Measurements from ENCODE around the gene NPEPPS.

NPEPPS gene

DNA sequence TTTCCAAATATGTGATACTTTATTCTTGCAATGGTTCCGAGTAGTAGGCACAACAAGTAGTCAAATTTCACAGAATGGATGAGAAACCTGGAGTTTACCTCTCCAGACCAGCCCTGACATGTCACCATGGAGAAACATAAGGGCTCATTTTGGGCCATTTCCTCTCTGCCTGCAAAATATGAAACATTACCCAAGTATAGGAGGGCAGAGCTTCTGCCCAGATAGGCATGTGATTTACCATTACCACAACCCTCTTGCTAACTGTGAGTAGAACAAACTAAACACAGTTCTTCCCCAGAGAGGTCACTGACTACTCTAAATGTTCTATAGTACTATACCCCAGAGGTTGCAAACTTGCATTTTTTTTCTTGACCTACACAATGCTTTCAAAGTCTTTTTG is 103.1 kb downstream of the NPEPPS start:
- Histone ChIP-seq H3F3A (ENCODE audit: insufficient read depth) (no peaks in the 10 kb centered on the region), H3K9me2 (replicated peaks; ENCODE audit: insufficient read depth, low read length) (no peaks in the 10 kb centered on the region), H2AFZ (ENCODE audit: low read depth, low read length, severe bottlenecking) (no peak overlapping the region), H3K9me3 (ENCODE audit: insufficient read depth, low read length) (no peaks in the 10 kb centered on the region), H3K4me2 (ENCODE audit: low read depth, low read length, poor library complexity, severe bottlenecking) (no peak overlapping the region), H4K20me1 (ENCODE audit: low read depth, low read length) (no peaks in the 10 kb centered on the region), H3K27me3 (ENCODE audit: low read length) (no peaks in the 10 kb centered on the region), H3K4me3 (ENCODE audit: insufficient read depth, low read length, poor library complexity, severe bottlenecking) (no peak overlapping the region), H3K79me2 (ENCODE audit: insufficient read depth, low read length) (no peaks in the 10 kb centered on the region), H3K9ac (ENCODE audit: low read length) (no peak overlapping the region), H3K36me3 (ENCODE audit: low read length) (no peaks in the 10 kb centered on the region), H3K27ac (ENCODE audit: low read depth, low read length) (no peak overlapping the region)
- no peak for TF ChIP-seq EZH2phosphoT487 (conservative IDR thresholded peaks at IDR 0.05; ENCODE audit: low read length)
- TF ChIP-seq, protein P1, sequence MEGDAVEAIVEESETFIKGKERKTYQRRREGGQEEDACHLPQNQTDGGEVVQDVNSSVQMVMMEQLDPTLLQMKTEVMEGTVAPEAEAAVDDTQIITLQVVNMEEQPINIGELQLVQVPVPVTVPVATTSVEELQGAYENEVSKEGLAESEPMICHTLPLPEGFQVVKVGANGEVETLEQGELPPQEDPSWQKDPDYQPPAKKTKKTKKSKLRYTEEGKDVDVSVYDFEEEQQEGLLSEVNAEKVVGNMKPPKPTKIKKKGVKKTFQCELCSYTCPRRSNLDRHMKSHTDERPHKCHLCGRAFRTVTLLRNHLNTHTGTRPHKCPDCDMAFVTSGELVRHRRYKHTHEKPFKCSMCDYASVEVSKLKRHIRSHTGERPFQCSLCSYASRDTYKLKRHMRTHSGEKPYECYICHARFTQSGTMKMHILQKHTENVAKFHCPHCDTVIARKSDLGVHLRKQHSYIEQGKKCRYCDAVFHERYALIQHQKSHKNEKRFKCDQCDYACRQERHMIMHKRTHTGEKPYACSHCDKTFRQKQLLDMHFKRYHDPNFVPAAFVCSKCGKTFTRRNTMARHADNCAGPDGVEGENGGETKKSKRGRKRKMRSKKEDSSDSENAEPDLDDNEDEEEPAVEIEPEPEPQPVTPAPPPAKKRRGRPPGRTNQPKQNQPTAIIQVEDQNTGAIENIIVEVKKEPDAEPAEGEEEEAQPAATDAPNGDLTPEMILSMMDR (IDR thresholded peaks at IDR 0.05; ENCODE audit: insufficient read depth, low read length, poor library complexity, severe bottlenecking) = no peak

DNA sequence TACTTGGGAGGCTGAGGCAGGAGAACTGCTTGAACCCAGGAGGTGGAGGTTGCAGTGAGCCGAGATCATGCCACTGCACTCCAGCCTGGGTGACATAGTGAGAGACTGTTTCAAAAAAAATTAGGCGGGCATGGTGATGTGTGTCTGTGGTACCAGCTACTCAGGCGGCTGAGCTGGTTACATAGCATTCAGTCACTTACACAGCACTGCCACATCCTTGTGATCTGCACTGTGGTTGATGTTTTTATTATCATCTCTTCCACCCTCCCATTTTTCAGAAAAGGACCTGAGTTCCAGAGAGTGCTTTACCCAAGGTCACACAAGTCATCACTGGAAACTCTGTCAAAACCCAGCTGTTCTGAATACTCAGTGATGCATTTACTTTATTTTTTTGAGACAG is 104.0 kb downstream of the NPEPPS start:
- Histone ChIP-seq H3K36me3 (ENCODE audit: low read length) (no peaks in the 10 kb centered on the region), H3K27ac (ENCODE audit: low read depth, low read length) (no peak overlapping the region), H3K9me3 (ENCODE audit: insufficient read depth, low read length) (no peaks in the 10 kb centered on the region), H3K4me3 (ENCODE audit: insufficient read depth, low read length, poor library complexity, severe bottlenecking) (no peak overlapping the region), H3K4me2 (ENCODE audit: low read depth, low read length, poor library complexity, severe bottlenecking) (no peak overlapping the region), H3K27me3 (ENCODE audit: low read length) (no peaks in the 10 kb centered on the region), H3K9ac (ENCODE audit: low read length) (no peak overlapping the region), H3K79me2 (ENCODE audit: insufficient read depth, low read length) (no peaks in the 10 kb centered on the region), H2AFZ (ENCODE audit: low read depth, low read length, severe bottlenecking) (no peak overlapping the region), H3F3A (ENCODE audit: insufficient read depth) (no peaks in the 10 kb centered on the region), H4K20me1 (ENCODE audit: low read depth, low read length) (no peaks in the 10 kb centered on the region), H3K9me2 (replicated peaks; ENCODE audit: insufficient read depth, low read length) (no peaks in the 10 kb centered on the region)
- TF ChIP-seq, protein P1 (IDR thresholded peaks at IDR 0.05; ENCODE audit: insufficient read depth, low read length, poor library complexity, severe bottlenecking) = no peak
- no peak for TF ChIP-seq EZH2phosphoT487 (conservative IDR thresholded peaks at IDR 0.05; ENCODE audit: low read length)

DNA sequence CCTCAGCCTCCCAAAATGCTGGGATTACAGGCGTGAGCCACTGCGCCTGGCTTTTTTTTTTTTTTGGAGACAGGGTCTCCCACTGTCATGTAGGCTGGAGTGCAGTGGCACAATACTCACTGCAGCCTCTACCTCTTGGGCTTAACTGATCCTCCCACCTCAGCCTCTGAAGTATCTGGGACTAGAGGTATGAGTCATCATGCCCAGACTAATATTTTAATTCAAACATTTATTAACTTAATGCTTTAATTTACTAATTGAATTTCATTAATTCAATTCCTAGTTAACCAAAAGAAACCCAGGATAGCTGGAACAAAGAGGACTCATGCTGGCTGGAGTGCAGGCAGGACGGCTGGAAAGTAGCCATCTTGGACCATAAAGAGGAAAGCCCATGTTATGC is 104.8 kb downstream of the NPEPPS start:
- H3F3A ChIP-seq (ENCODE audit: insufficient read depth) = no peaks in the 10 kb centered on the region
- no peaks in the 10 kb centered on the region for H3K36me3 ChIP-seq (ENCODE audit: low read length)
- no peak overlapping the region for H3K4me2 ChIP-seq (ENCODE audit: low read depth, low read length, poor library complexity, severe bottlenecking)
- no peaks in the 10 kb centered on the region for H3K27me3 ChIP-seq (ENCODE audit: low read length)
- no peak overlapping the region for H2AFZ ChIP-seq (ENCODE audit: low read depth, low read length, severe bottlenecking)
- H3K9me2 ChIP-seq (replicated peaks; ENCODE audit: insufficient read depth, low read length) = no peaks in the 10 kb centered on the region
- no peaks in the 10 kb centered on the region for H3K79me2 ChIP-seq (ENCODE audit: insufficient read depth, low read length)
- H4K20me1 ChIP-seq (ENCODE audit: low read depth, low read length) = no peaks in the 10 kb centered on the region
- no peak overlapping the region for H3K27ac ChIP-seq (ENCODE audit: low read depth, low read length)
- TF ChIP-seq EZH2phosphoT487 (conservative IDR thresholded peaks at IDR 0.05; ENCODE audit: low read length) = no peak
- TF ChIP-seq, protein P1 (IDR thresholded peaks at IDR 0.05; ENCODE audit: insufficient read depth, low read length, poor library complexity, severe bottlenecking) = no peak
- H3K9ac ChIP-seq (ENCODE audit: low read length) = no peak overlapping the region
- no peak overlapping the region for H3K4me3 ChIP-seq (ENCODE audit: insufficient read depth, low read length, poor library complexity, severe bottlenecking)
- no peaks in the 10 kb centered on the region for H3K9me3 ChIP-seq (ENCODE audit: insufficient read depth, low read length)

Data from SU-DHL-6 (cell line).